Raji (cell line): Measurements from ENCODE around the gene COL6A1.

Experiments
- POLR2A ChIP-seq: IDR thresholded peaks from 2 replicates; pipeline ENCODE4 v1.6.1; 2011; ENCODE audit warnings: low read depth, low read length, control low read depth; ENCODE audit not compliant: insufficient read depth

COL6A1 gene, protein sequence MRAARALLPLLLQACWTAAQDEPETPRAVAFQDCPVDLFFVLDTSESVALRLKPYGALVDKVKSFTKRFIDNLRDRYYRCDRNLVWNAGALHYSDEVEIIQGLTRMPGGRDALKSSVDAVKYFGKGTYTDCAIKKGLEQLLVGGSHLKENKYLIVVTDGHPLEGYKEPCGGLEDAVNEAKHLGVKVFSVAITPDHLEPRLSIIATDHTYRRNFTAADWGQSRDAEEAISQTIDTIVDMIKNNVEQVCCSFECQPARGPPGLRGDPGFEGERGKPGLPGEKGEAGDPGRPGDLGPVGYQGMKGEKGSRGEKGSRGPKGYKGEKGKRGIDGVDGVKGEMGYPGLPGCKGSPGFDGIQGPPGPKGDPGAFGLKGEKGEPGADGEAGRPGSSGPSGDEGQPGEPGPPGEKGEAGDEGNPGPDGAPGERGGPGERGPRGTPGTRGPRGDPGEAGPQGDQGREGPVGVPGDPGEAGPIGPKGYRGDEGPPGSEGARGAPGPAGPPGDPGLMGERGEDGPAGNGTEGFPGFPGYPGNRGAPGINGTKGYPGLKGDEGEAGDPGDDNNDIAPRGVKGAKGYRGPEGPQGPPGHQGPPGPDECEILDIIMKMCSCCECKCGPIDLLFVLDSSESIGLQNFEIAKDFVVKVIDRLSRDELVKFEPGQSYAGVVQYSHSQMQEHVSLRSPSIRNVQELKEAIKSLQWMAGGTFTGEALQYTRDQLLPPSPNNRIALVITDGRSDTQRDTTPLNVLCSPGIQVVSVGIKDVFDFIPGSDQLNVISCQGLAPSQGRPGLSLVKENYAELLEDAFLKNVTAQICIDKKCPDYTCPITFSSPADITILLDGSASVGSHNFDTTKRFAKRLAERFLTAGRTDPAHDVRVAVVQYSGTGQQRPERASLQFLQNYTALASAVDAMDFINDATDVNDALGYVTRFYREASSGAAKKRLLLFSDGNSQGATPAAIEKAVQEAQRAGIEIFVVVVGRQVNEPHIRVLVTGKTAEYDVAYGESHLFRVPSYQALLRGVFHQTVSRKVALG

DNA sequence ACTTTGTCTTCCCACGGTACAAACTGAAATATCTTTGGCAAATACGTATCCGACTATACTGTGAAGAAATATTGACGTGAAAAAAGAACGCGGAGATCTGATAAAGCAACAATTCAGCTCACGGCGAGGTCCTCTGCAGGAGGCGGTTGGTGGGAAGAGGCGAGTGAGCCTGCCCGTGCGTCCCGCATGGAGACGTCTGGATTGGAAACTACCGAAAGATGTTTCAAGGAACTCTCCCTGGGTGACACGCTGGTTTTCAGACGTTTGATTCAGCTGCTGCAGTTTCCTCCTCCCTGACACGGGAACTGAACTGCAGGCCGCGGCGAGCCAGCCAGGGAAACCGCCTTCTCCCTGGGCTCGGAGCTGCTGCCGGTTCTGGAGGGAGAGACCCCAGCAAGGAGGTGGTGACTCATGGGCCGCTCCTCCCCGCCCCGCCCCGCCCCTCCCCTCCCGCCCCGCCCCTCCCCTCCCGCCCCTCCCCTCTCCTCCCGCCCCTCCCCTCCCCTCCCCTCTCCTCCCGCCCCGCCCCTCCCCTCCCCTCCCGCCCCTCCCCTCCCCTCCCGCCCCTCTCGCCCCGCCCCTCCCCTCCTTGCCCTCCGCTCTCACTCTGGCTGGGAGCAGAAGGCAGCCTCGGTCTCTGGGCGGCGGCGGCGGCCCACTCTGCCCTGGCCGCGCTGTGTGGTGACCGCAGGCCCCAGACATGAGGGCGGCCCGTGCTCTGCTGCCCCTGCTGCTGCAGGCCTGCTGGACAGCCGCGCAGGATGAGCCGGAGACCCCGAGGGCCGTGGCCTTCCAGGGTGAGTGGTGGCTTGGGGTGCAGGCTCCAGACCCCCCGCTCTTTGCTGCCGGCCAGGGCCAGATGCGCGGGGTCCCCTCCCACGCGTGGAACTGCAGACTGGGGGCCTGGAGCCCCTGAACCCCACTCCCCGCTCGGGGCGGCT is at the start of gene COL6A1:
COL6A1 (plus strand) TSS at position 620 of the 941 bp plus-strand sequence; CDS start at position 701, 81 bp downstream.
- TF ChIP-seq POLR2A: no peak

DNA sequence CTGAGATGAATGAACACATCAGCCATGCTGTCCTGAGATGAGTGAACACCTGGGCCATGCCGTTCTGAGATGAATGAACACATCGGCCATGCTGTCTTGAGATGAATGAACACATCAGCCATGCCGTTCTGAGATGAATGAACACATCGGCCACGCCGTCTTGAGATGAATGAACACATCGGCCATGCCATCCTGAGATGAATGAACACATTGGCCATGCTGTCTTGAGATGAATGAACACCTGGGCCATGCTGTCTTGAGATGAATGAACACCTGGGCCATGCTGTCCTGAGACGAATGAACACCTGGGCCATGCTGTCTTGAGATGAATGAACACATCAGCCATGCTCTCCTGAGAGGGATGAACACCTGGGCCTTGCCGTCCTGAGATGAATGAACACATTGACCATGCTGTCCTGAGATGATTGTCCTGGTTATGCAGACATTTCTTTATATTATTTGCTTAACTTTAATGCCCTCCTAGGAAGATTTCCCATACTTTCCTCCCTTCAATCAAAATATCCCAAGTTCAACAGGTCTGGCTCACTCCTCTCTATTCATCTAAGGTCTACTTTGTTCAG is 48.6 kb upstream of the COL6A1 start:
- TF ChIP-seq POLR2A: no peak

DNA sequence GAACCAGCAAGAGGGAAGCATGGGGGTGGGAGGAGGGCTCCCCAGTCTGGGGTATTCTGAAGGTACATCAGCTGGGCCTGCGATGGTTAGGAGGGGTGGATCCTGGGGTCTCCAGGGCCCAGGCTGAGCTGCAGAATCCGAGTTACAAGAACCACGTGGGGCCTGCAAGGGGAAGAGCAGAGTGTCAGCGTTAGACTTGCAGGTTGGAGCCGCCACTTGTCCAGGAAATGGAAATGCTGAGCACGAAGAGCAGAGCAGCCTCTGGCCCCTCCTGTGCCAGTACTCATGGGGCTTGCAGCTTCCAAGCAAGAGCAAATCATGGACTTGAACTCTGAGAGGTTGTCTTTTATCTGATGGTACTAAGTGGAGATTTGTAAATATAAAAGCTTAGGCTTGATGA is 47.5 kb upstream of the COL6A1 start:
- TF ChIP-seq POLR2A: no peak

DNA sequence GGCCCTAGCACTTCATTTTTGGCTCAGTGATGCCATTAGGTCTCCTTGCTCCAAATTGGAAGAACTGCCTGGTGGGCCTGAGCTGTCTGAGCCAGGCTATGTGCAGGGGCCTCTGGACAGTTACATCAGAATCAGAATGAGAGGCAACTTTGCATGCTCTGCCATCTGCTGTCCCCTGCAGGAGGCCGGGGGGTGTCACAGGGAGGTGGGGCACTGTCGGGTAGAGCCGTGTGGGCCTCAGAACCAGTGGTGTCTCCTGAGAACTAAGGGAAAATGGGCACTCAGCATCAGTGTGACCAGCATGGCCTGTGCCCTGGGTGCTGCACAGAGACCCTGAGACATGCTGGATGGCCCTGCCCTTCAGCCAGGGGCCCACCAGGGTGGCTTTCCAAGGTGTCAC is 47.0 kb upstream of the COL6A1 start:
- no peak for TF ChIP-seq POLR2A

DNA sequence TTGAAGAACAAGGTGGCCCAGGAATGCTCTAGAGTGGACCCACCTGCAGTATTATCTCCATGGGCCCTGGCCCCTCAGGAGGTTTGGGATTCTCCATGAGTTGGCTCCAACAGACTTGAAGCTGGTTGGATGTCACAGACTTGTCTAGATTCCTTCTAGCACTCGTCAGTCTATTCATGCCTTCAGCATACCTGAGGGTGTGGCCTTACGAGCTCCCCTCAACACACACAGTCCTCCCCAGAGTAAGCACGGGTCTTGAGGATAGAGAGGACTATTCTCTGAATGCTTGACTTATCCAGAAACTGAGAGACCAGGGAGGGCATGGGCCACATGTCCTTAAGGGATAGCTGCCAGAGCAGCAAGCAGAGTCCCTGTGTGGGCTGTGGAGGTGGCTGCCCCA is 45.9 kb upstream of the COL6A1 start:
- TF ChIP-seq POLR2A: no peak

DNA sequence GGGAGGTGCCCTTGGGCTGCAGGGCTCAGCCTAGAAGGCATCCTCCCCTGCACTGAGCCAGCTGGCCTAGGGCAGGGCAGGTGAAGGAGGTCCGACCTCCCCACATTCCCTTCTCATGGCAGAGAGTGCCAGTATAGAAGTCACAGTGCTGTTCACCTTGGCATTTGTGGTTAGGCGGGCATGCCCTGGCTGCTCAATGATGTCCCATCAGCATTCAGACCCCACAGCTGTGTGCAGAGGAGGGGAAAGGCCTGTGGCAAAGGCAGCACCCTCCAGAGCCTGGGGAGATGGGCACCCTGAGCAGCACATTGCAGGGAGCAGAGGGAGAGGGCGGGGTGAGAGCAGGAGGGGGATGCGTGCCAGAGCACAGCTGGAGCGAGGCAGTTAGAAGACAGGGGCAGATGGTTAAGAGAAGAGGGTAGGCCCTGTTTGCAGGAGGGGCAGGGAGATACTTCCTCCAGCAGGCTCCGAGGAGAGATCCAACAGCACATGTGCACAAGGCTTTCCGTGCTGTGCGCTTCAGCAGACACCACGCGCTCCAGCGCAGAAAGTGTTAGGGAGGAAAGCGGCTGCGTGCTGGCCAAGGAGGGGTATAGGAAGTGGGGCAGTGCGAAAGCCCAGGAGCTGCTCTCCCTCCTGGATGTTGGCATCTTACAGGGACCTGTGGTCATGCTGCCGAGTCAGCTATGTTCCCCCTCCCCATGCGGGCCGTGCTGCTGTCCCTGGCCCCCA is 43.7 kb upstream of the COL6A1 start:
- TF ChIP-seq POLR2A: no peak

DNA sequence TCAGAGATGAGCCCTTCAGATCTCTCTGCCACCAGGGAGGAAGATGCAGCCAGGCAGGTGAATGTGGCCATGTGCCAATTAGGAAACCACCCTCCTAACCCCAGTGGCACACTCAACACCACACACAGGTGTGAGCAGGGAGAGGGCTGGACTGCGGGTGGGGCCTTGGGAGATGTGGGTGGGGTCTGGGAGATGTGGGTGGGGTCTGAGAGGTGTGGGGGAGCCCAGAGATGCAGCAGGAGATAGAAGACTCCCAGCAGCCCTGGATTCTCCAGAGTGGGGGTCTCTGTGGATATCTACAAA is 43.2 kb upstream of the COL6A1 start:
- no peak for TF ChIP-seq POLR2A

DNA sequence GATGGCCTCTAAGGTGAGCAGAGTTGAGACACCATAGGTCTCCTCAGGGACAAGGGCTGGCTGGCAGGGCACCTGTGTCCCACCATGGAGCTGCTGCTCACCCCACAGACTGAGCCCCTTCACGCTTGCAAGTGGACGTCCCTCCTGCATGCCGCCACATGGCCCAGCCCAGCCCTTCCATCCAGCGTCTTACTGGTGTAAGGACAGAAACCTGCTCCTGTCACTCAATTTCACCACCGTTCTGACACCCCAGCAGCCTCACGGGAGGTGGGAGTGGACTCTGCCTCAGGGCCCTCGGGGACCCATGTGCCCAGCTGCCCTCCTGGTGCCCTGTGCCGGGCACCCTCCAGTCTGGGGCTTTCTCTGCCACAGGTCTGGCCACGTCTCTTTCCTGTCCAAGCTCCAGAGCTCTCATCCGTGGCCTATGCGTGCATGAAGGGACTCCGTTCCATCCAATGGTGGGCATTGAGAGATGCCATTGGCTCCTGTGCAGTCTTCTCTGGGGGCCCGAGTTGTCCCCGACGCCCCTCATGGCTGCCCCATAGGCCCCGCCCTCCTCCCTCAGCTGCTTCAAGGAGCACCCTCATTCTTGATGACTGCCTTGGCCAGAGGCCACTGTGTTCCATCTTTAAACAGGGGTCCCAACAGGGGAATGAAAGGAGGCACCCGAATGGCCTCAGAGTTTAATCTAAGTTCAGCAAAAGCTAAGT is 42.6 kb upstream of the COL6A1 start:
- no peak for TF ChIP-seq POLR2A

DNA sequence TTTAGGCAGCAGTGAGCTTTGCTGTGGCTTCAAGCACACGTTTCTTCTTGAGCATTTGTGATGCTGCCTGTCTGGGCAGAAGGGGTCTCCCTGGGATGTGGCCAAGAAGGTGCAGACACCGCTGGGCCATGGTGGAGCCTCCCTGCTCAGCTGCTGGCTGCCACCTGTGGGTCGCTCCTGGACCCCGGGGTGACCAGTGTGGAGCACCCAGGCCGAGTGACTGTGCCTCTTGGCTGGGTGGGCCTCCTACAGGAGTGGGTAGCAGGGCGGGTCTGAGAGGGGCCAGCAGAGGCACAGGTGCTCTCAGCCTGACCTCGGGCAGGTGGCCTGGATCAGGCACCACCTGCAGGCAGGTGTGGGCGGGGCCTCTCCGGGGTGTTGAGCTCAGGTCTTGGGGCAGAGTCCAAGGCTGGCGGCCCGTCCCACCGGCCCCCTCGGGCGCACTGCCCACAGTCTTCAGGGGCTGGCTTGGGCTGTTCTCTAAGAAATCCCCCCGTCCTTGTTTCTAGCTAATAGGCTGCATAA is 42.0 kb upstream of the COL6A1 start:
- no peak for TF ChIP-seq POLR2A

DNA sequence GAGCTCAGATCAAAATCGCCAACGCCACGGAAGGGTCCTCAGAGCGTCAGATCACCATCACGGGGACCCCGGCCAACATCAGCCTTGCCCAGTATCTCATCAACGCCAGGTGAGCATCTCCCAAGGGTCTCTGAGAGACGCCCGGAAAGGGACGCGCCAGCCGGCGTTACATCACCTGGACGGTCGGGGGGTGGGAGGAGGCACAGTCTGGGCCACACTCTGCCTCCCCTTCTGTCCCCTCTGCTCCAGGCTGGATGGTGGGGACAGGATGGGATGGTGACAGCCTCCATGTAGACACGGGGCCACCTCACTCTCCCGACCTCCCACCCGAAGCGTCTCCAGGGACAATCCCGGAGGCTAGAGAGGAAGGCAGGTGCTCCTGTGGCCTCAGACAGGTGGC is 41.5 kb upstream of the COL6A1 start:
- TF ChIP-seq POLR2A: no peak

DNA sequence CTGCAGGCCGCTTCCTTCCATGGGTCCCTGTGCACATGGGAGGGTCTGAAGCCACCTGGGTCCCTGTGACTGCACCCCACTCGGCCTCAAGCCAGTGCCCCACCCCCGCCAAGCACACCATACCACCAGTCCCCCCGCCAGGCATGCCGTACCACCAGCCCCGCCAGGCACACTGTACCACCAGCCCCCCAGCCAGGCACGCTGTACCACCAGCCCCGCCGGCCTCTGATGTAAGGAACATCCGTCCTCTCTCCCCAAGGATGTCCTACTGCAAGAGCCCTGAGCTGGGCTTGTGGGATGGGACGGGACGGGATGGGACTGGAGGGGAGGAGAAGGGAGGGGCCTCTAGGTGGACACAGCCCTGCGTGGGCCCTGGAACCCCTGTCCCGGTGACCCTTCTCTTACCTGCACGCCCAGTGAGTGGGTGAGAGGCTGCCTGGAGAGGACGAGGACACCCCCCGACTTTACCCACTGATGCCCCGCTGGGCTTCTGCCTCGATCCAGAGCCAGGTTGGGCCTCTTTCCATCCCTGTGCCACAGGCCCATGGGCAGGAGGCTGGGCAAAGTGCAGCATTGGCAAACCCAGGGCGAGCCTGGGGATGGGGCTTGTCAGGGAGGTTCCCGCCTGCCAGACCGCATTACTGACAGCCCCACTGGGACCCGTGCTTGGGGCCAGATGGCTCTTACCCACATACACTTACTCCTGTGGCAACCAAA is 40.8 kb upstream of the COL6A1 start:
- no peak for TF ChIP-seq POLR2A

DNA sequence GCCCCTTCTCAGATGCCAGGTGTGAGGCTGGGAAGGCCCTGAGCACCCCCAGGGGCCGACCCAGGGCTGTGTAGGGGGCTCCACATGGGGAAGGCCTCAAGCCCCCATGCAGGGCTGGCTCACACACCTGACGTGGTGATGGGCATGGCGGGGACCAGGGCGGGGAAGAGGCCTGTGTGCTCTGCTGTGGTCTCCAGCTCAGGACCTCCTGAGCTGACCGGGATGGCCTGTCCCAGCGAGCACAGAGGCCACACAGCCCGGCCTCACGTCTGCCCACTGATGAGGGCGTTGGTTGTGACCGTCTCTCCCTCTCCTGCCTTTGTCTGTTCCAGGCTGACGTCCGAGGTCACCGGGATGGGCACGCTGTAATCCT is 40.2 kb upstream of the COL6A1 start:
- TF ChIP-seq POLR2A: no peak
